CD8-positive, alpha-beta memory T cell (primary cell): Measurements from ENCODE around the gene CENPV. TPM values are rescaled to one million over a fixed set of nuclear protein-coding genes. Genes with fewer than 3 reads are reported as not detected.
A peak's percentile ranks its signal among the peaks of the same experiment; 100 is the strongest.

Experiments
- CTCF ChIA-PET: fragments of 350-600 bp; sonication (Branson Sonifier 250); formaldehyde crosslinking; loops from one replicate; lab custom pipeline; 2021; ENCODE audit warnings: antibody characterized with exemption; lab: Charles Lee
- POLR2A ChIA-PET: fragments of 350-600 bp; sonication (Branson Sonifier 250); formaldehyde crosslinking; loops from one replicate; lab custom pipeline; 2021; ENCODE audit warnings: antibody characterized with exemption; lab: Charles Lee
- DNase-seq, 5 donors: peaks; one replicate each; pipeline versions ENCODE4 v3.0.0 to v3.0.0-alpha.2; 2020 to 2022; ENCODE audit warnings: mixed read lengths in 1 of 5
- H3K27ac ChIP-seq: one replicate; pipeline ENCODE4 v1.7.0; 2013; ENCODE audit warnings: low read depth, mild to moderate bottlenecking, low read length, moderate library complexity
- H3K27me3 ChIP-seq: 2 replicates; pipeline ENCODE4 v1.7.0; 2013; ENCODE audit warnings: low read length, mild to moderate bottlenecking; ENCODE audit not compliant: insufficient read depth, poor library complexity, severe bottlenecking
- H3K36me3 ChIP-seq: 2 replicates; pipeline ENCODE4 v1.7.0; 2013; ENCODE audit warnings: mild to moderate bottlenecking, low read length, moderate library complexity; ENCODE audit not compliant: insufficient read depth
- H3K4me1 ChIP-seq: 2 replicates; pipeline ENCODE4 v1.7.0; 2013; ENCODE audit warnings: mild to moderate bottlenecking, low read length, moderate library complexity; ENCODE audit not compliant: insufficient read depth
- H3K4me3 ChIP-seq: 2 replicates; pipeline ENCODE4 v1.7.0; 2013; ENCODE audit warnings: mild to moderate bottlenecking, low read length
- H3K9me3 ChIP-seq: 2 replicates; pipeline ENCODE4 v1.7.0; 2013; ENCODE audit warnings: mild to moderate bottlenecking, low read length
- H3K27ac Mint-ChIP-seq, 8 donors: one replicate each; pipeline ENCODE4 v1.8.0; 2020 to 2021; ENCODE audit warnings: mixed read lengths in 8 of 8, mild to moderate bottlenecking in 6 of 8, inconsistent platforms in 3 of 8, moderate library complexity in 3 of 8
- H3K27me3 Mint-ChIP-seq, 2 donors: one replicate each; pipeline ENCODE4 v1.8.0; 2020 to 2021; ENCODE audit warnings: mixed read lengths in 2 of 2, mild to moderate bottlenecking in 1 of 2, moderate library complexity in 1 of 2
- H3K36me3 Mint-ChIP-seq, 3 donors: one replicate each; pipeline ENCODE4 v1.8.0; 2020 to 2021; ENCODE audit warnings: mixed read lengths in 3 of 3, inconsistent platforms in 1 of 3, mild to moderate bottlenecking in 1 of 3
- H3K4me1 Mint-ChIP-seq, 3 donors: one replicate each; pipeline ENCODE4 v1.8.0; 2020 to 2021; ENCODE audit warnings: mixed read lengths in 3 of 3, inconsistent platforms in 1 of 3, mild to moderate bottlenecking in 1 of 3
- H3K4me3 Mint-ChIP-seq, 7 donors: one replicate each; pipeline ENCODE4 v1.8.0; 2020 to 2021; ENCODE audit warnings: mixed read lengths in 7 of 7, mild to moderate bottlenecking in 6 of 7, moderate library complexity in 4 of 7, inconsistent platforms in 2 of 7
- H3K9me3 Mint-ChIP-seq, 5 donors: one replicate each; pipeline ENCODE4 v1.8.0; 2020 to 2022; ENCODE audit warnings: mixed read lengths in 5 of 5, mild to moderate bottlenecking in 3 of 5, moderate library complexity in 2 of 5, inconsistent platforms in 1 of 5
- polyA plus RNA-seq: library from polyadenylated mRNA; unstranded; fragments of 300-500 nt; fragmentation: Illumina TruSeq; gene quantifications from one replicate; pipeline ENCODE4 v1.2.3, GENCODE V29; 2021
- total RNA-seq, 2 experiments: library from RNA; stranded (reverse); gene quantifications; one replicate each; pipeline ENCODE4 v1.2.3, GENCODE V29; 2021

CENPV gene
- total and polyA plus RNA-seq, 3 experiments from 2014 or later: 18.2 to 56.4 (median 53.4) TPM

- Histone ChIP-seq H3K27ac (no peak overlapping the region), H3K27me3 (no peaks in the 10 kb centered on the region), H3K9me3 (no peaks in the 10 kb centered on the region), H3K4me1 (peaks cover 14% of the 10 kb centered on the region), H3K4me3 (no peak overlapping the region), H3K36me3 (peaks cover 13% of the 10 kb centered on the region)
- H3K9me3 Mint-ChIP-seq: peaks cover 0 to 5% (median 0%) of the 10 kb centered on the region in 5 donors
- peak overlapping the region in 3 of 7 donors; percentile 27 to 62 (median 28) for H3K4me3 Mint-ChIP-seq
- H3K27me3 Mint-ChIP-seq: peaks cover 7 to 8% of the 10 kb centered on the region in 2 donors
- H3K27ac Mint-ChIP-seq: peak overlapping the region in 6 of 8 donors; percentile 5 to 99 (median 32)
- peaks cover 43 to 61% (median 59%) of the 10 kb centered on the region in 3 donors for H3K4me1 Mint-ChIP-seq
- no peak for DNase-seq
- CTCF ChIA-PET: interaction anchor here (0.9 to 6.7 kb wide), 3 partner anchors 31 to 139 kb away, joined by 3 to 52 read pairs (median 4); partner anchors contain the start of gene TRPV2
- peaks cover 3 to 40% (median 12%) of the 10 kb centered on the region in 3 donors for H3K36me3 Mint-ChIP-seq
- POLR2A ChIA-PET: interaction anchor here (1.4 kb wide), 1 partner anchor 31 kb away, joined by 18 read pairs; the partner anchor contains the start of gene TRPV2
Measured at GRCh38 chr17:16384557-16384956, 31.3 kb upstream of the CENPV start.

- ChIA-PET POLR2A (no interaction called here), CTCF (interaction anchor here (1.4 to 6.7 kb wide), 3 partner anchors 20 to 70 kb away, joined by 5 to 52 read pairs (median 6); partner anchors contain the start of gene TRPV2)
- no peak overlapping the region for H3K27ac ChIP-seq
- DNase-seq: no peak
- Mint-ChIP-seq H3K27ac (peak overlapping the region; percentile 1 to 99 (median 54)), H3K36me3 (peaks cover 3 to 40% (median 12%) of the 10 kb centered on the region in 3 donors), H3K4me1 (peaks cover 43 to 61% (median 59%) of the 10 kb centered on the region in 3 donors), H3K4me3 (peak overlapping the region; percentile 28 to 62 (median 44)), H3K27me3 (peaks cover 5 to 7% of the 10 kb centered on the region in 2 donors), H3K9me3 (peaks cover 0 to 5% (median 0%) of the 10 kb centered on the region in 5 donors)
- H3K4me3 ChIP-seq: no peak overlapping the region
- peaks cover 14% of the 10 kb centered on the region for H3K4me1 ChIP-seq
- no peaks in the 10 kb centered on the region for H3K27me3 ChIP-seq
- H3K9me3 ChIP-seq: no peaks in the 10 kb centered on the region
- H3K36me3 ChIP-seq: peaks cover 13% of the 10 kb centered on the region
Measured at GRCh38 chr17:16383772-16384287, 30.6 kb upstream of the CENPV start.

GRCh38 chr17:16383216-16383615, 29.9 kb upstream of the CENPV start:
- ChIA-PET POLR2A (interaction anchor here (0.7 kb wide), 1 partner anchor 30 kb away, joined by 3 read pairs; the partner anchor contains the start of gene CENPV), CTCF (interaction anchor here (1.0 to 6.7 kb wide), 4 partner anchors 19 to 71 kb away, joined by 3 to 52 read pairs (median 6); partner anchors contain the start of gene TRPV2)
- no peak overlapping the region for H3K4me3 ChIP-seq
- H3K4me1 Mint-ChIP-seq: peaks cover 43 to 61% (median 59%) of the 10 kb centered on the region in 3 donors
- no peaks in the 10 kb centered on the region for H3K27me3 ChIP-seq
- H3K36me3 Mint-ChIP-seq: peaks cover 3 to 40% (median 12%) of the 10 kb centered on the region in 3 donors
- H3K4me3 Mint-ChIP-seq: peak overlapping the region; percentile 41 to 66 (median 50)
- no peaks in the 10 kb centered on the region for H3K9me3 ChIP-seq
- H3K9me3 Mint-ChIP-seq: peaks cover 0 to 5% (median 0%) of the 10 kb centered on the region in 5 donors
- peak overlapping the region in 7 of 8 donors; percentile 18 to 99 (median 64) for H3K27ac Mint-ChIP-seq
- H3K27me3 Mint-ChIP-seq: peaks cover 5 to 7% of the 10 kb centered on the region in 2 donors
- no peak for DNase-seq
- H3K36me3 ChIP-seq: peaks cover 13% of the 10 kb centered on the region
- peaks cover 14% of the 10 kb centered on the region for H3K4me1 ChIP-seq
- H3K27ac ChIP-seq: no peak overlapping the region

GRCh38 chr17:16381496-16381820, 28.2 kb upstream of the CENPV start:
- H3K4me3 Mint-ChIP-seq: peak overlapping the region; percentile 87 to 93 (median 91)
- peak overlapping the region; percentile 95 to 99 (median 98) for H3K27ac Mint-ChIP-seq
- Histone ChIP-seq H3K9me3 (no peaks in the 10 kb centered on the region), H3K27ac (peak overlapping the region; percentile 96), H3K27me3 (no peaks in the 10 kb centered on the region), H3K36me3 (peaks cover 13% of the 10 kb centered on the region), H3K4me1 (peaks cover 14% of the 10 kb centered on the region), H3K4me3 (peak overlapping the region; percentile 87)
- CTCF ChIA-PET: interaction anchor here (0.9 to 6.7 kb wide), 4 partner anchors 16 to 154 kb away, joined by 3 to 52 read pairs (median 4); partner anchors contain the start of gene TRPV2
- H3K4me1 Mint-ChIP-seq: peaks cover 34 to 48% (median 46%) of the 10 kb centered on the region in 3 donors
- H3K36me3 Mint-ChIP-seq: peaks cover 3 to 40% (median 12%) of the 10 kb centered on the region in 3 donors
- H3K27me3 Mint-ChIP-seq: peaks cover 0 to 7% of the 10 kb centered on the region in 2 donors
- peaks cover 0 to 5% (median 0%) of the 10 kb centered on the region in 5 donors for H3K9me3 Mint-ChIP-seq
- POLR2A ChIA-PET: interaction anchor here (0.7 to 2.2 kb wide), 7 partner anchors 18 to 1877 kb away, joined by 4 to 23 read pairs (median 13); partner anchors contain the start of genes CENPV, FLII, NCOR1 and TRPV2
- peak in 1 of 5 donors; percentile 8 for DNase-seq

- ChIA-PET CTCF (interaction anchor here (0.9 to 6.7 kb wide), 5 partner anchors 16 to 155 kb away, joined by 3 to 52 read pairs (median 3); partner anchors contain the start of gene TRPV2), POLR2A (interaction anchor here (0.6 to 2.2 kb wide), 11 partner anchors 17 to 1878 kb away, joined by 3 to 23 read pairs (median 5); partner anchors contain the start of genes CENPV, FLII, NCOR1 and TRPV2)
- peak within 1 kb of the TSS; percentile 87 for H3K4me3 ChIP-seq
Measured at GRCh38 chr17:16380640-16381495, 27.6 kb upstream of the CENPV start, which contains the start of gene UBB. TSS of gene UBB (plus strand) at chr17:16381091. CDS start at chr17:16381908, 817 bp downstream.

GRCh38 chr17:16379654-16380053, 26.4 kb upstream of the CENPV start:
- Mint-ChIP-seq H3K36me3 (peaks cover 3 to 40% (median 12%) of the 10 kb centered on the region in 3 donors), H3K4me3 (peak overlapping the region in 1 of 7 donors; percentile 40), H3K9me3 (peaks cover 0 to 5% (median 0%) of the 10 kb centered on the region in 5 donors), H3K4me1 (peaks cover 32 to 44% (median 43%) of the 10 kb centered on the region in 3 donors), H3K27me3 (peaks cover 0 to 7% of the 10 kb centered on the region in 2 donors), H3K27ac (peak overlapping the region in 1 of 8 donors; percentile 67)
- Histone ChIP-seq H3K9me3 (no peaks in the 10 kb centered on the region), H3K36me3 (peaks cover 13% of the 10 kb centered on the region), H3K27me3 (no peaks in the 10 kb centered on the region), H3K4me3 (no peak overlapping the region), H3K27ac (no peak overlapping the region), H3K4me1 (peaks cover 14% of the 10 kb centered on the region)
- ChIA-PET POLR2A (interaction anchor here (2.2 kb wide), 1 partner anchor 59 kb away, joined by 23 read pairs; no protein-coding TSS in a partner anchor), CTCF (interaction anchor here (1.8 to 6.7 kb wide), 3 partner anchors 15 to 48 kb away, joined by 4 to 52 read pairs (median 22); partner anchors contain the start of gene TRPV2)
- DNase-seq: no peak

More at GRCh38 chr17:16380640-16381495, 27.6 kb upstream of the CENPV start, which contains the start of gene UBB:
- Mint-ChIP-seq H3K4me1 (peaks cover 34 to 47% (median 45%) of the 10 kb centered on the region in 3 donors), H3K4me3 (peak within 1 kb of the TSS; percentile 87 to 93 (median 91)), H3K27me3 (peaks cover 0 to 7% of the 10 kb centered on the region in 2 donors), H3K36me3 (peaks cover 3 to 40% (median 12%) of the 10 kb centered on the region in 3 donors), H3K27ac (peak within 1 kb of the TSS; percentile 95 to 99 (median 98)), H3K9me3 (peaks cover 0 to 5% (median 0%) of the 10 kb centered on the region in 5 donors)
- peak; percentile 92 to 98 (median 94) for DNase-seq
- Histone ChIP-seq H3K36me3 (peaks cover 13% of the 10 kb centered on the region), H3K9me3 (no peaks in the 10 kb centered on the region), H3K27ac (peak within 1 kb of the TSS; percentile 96), H3K4me1 (peaks cover 14% of the 10 kb centered on the region), H3K27me3 (no peaks in the 10 kb centered on the region)
